Activated T-helper 1 cell treated with anti-CD3 and anti-CD28 coated beads, Interleukin-12 subunit alpha, Interleukin-12 subunit beta, Interleukin-2, Interleukin-4 antibody, amounts not matched to agents 30 ng/mL and 10 ng/mL and 1 ng/mL, durations not matched to agents 14 hours and 24 hours and 36 hours (primary cell): ENCODE results near the gene IMMP2L. TPM values are rescaled to one million over a fixed set of nuclear protein-coding genes. Genes with fewer than 3 reads are reported as not detected.

Experiments used
- DNase-seq: peaks from one replicate; pipeline ENCODE4 v3.0.0; 2021; ENCODE audit warnings: low spot score
- H3K27ac Mint-ChIP-seq: one replicate; pipeline ENCODE4 v1.8.0; 2021; ENCODE audit warnings: mild to moderate bottlenecking, mixed read lengths
- H3K27me3 Mint-ChIP-seq: one replicate; pipeline ENCODE4 v1.8.0; 2022; ENCODE audit warnings: mild to moderate bottlenecking, moderate library complexity, mixed read lengths; ENCODE audit not compliant: insufficient read depth
- H3K36me3 Mint-ChIP-seq: one replicate; pipeline ENCODE4 v1.8.0; 2021; ENCODE audit warnings: low read depth, mixed read lengths
- H3K4me1 Mint-ChIP-seq: one replicate; pipeline ENCODE4 v1.8.0; 2021; ENCODE audit warnings: low read depth, mixed read lengths
- H3K4me3 Mint-ChIP-seq: one replicate; pipeline ENCODE4 v1.8.0; 2021; ENCODE audit warnings: mild to moderate bottlenecking, moderate library complexity, mixed read lengths
- H3K9me3 Mint-ChIP-seq: one replicate; pipeline ENCODE4 v1.8.0; 2021; ENCODE audit warnings: mixed read lengths
- intact Hi-C: fragments of 100-400 bp; cut with micrococcal nuclease; formaldehyde crosslinking; loops from one replicate; pipeline ENCODE4 v1.15.1; 2024
- total RNA-seq: library from RNA; stranded (reverse); gene quantifications from 2 replicates; pipeline ENCODE4 v1.2.3, GENCODE V29; 2022

IMMP2L gene
- total RNA-seq, 1 donor from 2014 or later: 11.3 TPM

- no peak overlapping the region for H3K27ac Mint-ChIP-seq
- no peaks in the 10 kb centered on the region for H3K27me3 Mint-ChIP-seq
- no peaks in the 10 kb centered on the region for H3K36me3 Mint-ChIP-seq
- no peak overlapping the region for H3K4me3 Mint-ChIP-seq
- no peak for DNase-seq
- H3K4me1 Mint-ChIP-seq: no peaks in the 10 kb centered on the region
- intact Hi-C loops: no loop called here
- no peaks in the 10 kb centered on the region for H3K9me3 Mint-ChIP-seq
Measured at GRCh38 chr7:111537134-111537533, 25.2 kb downstream of the IMMP2L start.

- H3K9me3 Mint-ChIP-seq: no peaks in the 10 kb centered on the region
- intact Hi-C loops: no loop called here
- no peak for DNase-seq
- no peak overlapping the region for H3K27ac Mint-ChIP-seq
- no peaks in the 10 kb centered on the region for H3K27me3 Mint-ChIP-seq
- H3K4me3 Mint-ChIP-seq: no peak overlapping the region
- no peaks in the 10 kb centered on the region for H3K4me1 Mint-ChIP-seq
- H3K36me3 Mint-ChIP-seq: no peaks in the 10 kb centered on the region
Measured at GRCh38 chr7:111535142-111535870, 27.0 kb downstream of the IMMP2L start.

- Mint-ChIP-seq H3K27me3 (no peaks in the 10 kb centered on the region), H3K27ac (no peak overlapping the region), H3K9me3 (no peaks in the 10 kb centered on the region), H3K4me3 (no peak overlapping the region), H3K36me3 (no peaks in the 10 kb centered on the region), H3K4me1 (peaks cover 7% of the 10 kb centered on the region)
- intact Hi-C loops: no loop called here
- DNase-seq: no peak
Measured at GRCh38 chr7:111532625-111533024, 29.7 kb downstream of the IMMP2L start.

- Mint-ChIP-seq H3K9me3 (no peaks in the 10 kb centered on the region), H3K27ac (no peak overlapping the region), H3K4me3 (no peak overlapping the region), H3K36me3 (no peaks in the 10 kb centered on the region), H3K4me1 (peaks cover 7% of the 10 kb centered on the region), H3K27me3 (no peaks in the 10 kb centered on the region)
- intact Hi-C loops: no loop called here
- no peak for DNase-seq
Measured at GRCh38 chr7:111531993-111532392, 30.3 kb downstream of the IMMP2L start.

- H3K27me3 Mint-ChIP-seq: no peaks in the 10 kb centered on the region
- intact Hi-C loops: no loop called here
- no peak overlapping the region for H3K27ac Mint-ChIP-seq
- DNase-seq: no peak
- no peaks in the 10 kb centered on the region for H3K9me3 Mint-ChIP-seq
- H3K4me3 Mint-ChIP-seq: no peak overlapping the region
- peaks cover 7% of the 10 kb centered on the region for H3K4me1 Mint-ChIP-seq
- H3K36me3 Mint-ChIP-seq: no peaks in the 10 kb centered on the region
Measured at GRCh38 chr7:111530356-111530668, 32.0 kb downstream of the IMMP2L start.

GRCh38 chr7:111529507-111530355 lies 32.6 kb downstream of the IMMP2L start:
- intact Hi-C loops: no loop called here
- no peak overlapping the region for H3K27ac Mint-ChIP-seq
- no peak for DNase-seq
- no peaks in the 10 kb centered on the region for H3K36me3 Mint-ChIP-seq
- H3K9me3 Mint-ChIP-seq: no peaks in the 10 kb centered on the region
- no peak overlapping the region for H3K4me3 Mint-ChIP-seq
- H3K4me1 Mint-ChIP-seq: peaks cover 7% of the 10 kb centered on the region
- no peaks in the 10 kb centered on the region for H3K27me3 Mint-ChIP-seq

GRCh38 chr7:111528331-111528730 lies 34.0 kb downstream of the IMMP2L start:
- Mint-ChIP-seq H3K27me3 (no peaks in the 10 kb centered on the region), H3K36me3 (no peaks in the 10 kb centered on the region), H3K27ac (no peak overlapping the region), H3K4me1 (peaks cover 7% of the 10 kb centered on the region), H3K9me3 (no peaks in the 10 kb centered on the region), H3K4me3 (no peak overlapping the region)
- DNase-seq: no peak
- intact Hi-C loops: no loop called here

GRCh38 chr7:111527545-111527944 lies 34.7 kb downstream of the IMMP2L start:
- DNase-seq: no peak
- H3K27me3 Mint-ChIP-seq: no peaks in the 10 kb centered on the region
- peaks cover 7% of the 10 kb centered on the region for H3K4me1 Mint-ChIP-seq
- intact Hi-C loops: no loop called here
- H3K4me3 Mint-ChIP-seq: no peak overlapping the region
- no peaks in the 10 kb centered on the region for H3K36me3 Mint-ChIP-seq
- H3K27ac Mint-ChIP-seq: no peak overlapping the region
- H3K9me3 Mint-ChIP-seq: no peaks in the 10 kb centered on the region

- Mint-ChIP-seq H3K9me3 (no peaks in the 10 kb centered on the region), H3K27me3 (no peaks in the 10 kb centered on the region), H3K4me1 (peaks cover 7% of the 10 kb centered on the region), H3K36me3 (no peaks in the 10 kb centered on the region), H3K4me3 (no peak overlapping the region), H3K27ac (no peak overlapping the region)
- intact Hi-C loops: no loop called here
- no peak for DNase-seq
Measured at GRCh38 chr7:111525100-111525499, 37.2 kb downstream of the IMMP2L start.

- H3K27ac Mint-ChIP-seq: no peak overlapping the region
- no peak overlapping the region for H3K4me3 Mint-ChIP-seq
- no peak for DNase-seq
Measured at GRCh38 chr7:111521660-111522059, 40.6 kb downstream of the IMMP2L start.

GRCh38 chr7:111518264-111518663 lies 44.0 kb downstream of the IMMP2L start:
- no peak for DNase-seq
- no peak overlapping the region for H3K27ac Mint-ChIP-seq
- no peaks in the 10 kb centered on the region for H3K9me3 Mint-ChIP-seq
- H3K36me3 Mint-ChIP-seq: peaks cover 1% of the 10 kb centered on the region
- H3K27me3 Mint-ChIP-seq: no peaks in the 10 kb centered on the region
- no peaks in the 10 kb centered on the region for H3K4me1 Mint-ChIP-seq
- no peak overlapping the region for H3K4me3 Mint-ChIP-seq
- intact Hi-C loops: no loop called here

More at GRCh38 chr7:111521660-111522059, 40.6 kb downstream of the IMMP2L start:
- intact Hi-C loops: no loop called here
- H3K36me3 Mint-ChIP-seq: peaks cover 1% of the 10 kb centered on the region
- H3K9me3 Mint-ChIP-seq: no peaks in the 10 kb centered on the region
- no peaks in the 10 kb centered on the region for H3K4me1 Mint-ChIP-seq
- H3K27me3 Mint-ChIP-seq: no peaks in the 10 kb centered on the region

- intact Hi-C loops: no loop called here
- Mint-ChIP-seq H3K27me3 (no peaks in the 10 kb centered on the region), H3K36me3 (peaks cover 1% of the 10 kb centered on the region), H3K9me3 (no peaks in the 10 kb centered on the region), H3K4me3 (no peak overlapping the region), H3K27ac (no peak overlapping the region), H3K4me1 (no peaks in the 10 kb centered on the region)
- no peak for DNase-seq
Measured at GRCh38 chr7:111517549-111517951, 44.7 kb downstream of the IMMP2L start.

GRCh38 chr7:111516612-111517011 lies 45.7 kb downstream of the IMMP2L start:
- H3K36me3 Mint-ChIP-seq: peaks cover 1% of the 10 kb centered on the region
- no peak for DNase-seq
- intact Hi-C loops: no loop called here
- no peaks in the 10 kb centered on the region for H3K4me1 Mint-ChIP-seq
- H3K9me3 Mint-ChIP-seq: no peaks in the 10 kb centered on the region
- H3K27me3 Mint-ChIP-seq: no peaks in the 10 kb centered on the region
- H3K27ac Mint-ChIP-seq: no peak overlapping the region
- no peak overlapping the region for H3K4me3 Mint-ChIP-seq
